ENCODE measurements around the gene SMPD1.

The SMPD1 gene

DNA sequence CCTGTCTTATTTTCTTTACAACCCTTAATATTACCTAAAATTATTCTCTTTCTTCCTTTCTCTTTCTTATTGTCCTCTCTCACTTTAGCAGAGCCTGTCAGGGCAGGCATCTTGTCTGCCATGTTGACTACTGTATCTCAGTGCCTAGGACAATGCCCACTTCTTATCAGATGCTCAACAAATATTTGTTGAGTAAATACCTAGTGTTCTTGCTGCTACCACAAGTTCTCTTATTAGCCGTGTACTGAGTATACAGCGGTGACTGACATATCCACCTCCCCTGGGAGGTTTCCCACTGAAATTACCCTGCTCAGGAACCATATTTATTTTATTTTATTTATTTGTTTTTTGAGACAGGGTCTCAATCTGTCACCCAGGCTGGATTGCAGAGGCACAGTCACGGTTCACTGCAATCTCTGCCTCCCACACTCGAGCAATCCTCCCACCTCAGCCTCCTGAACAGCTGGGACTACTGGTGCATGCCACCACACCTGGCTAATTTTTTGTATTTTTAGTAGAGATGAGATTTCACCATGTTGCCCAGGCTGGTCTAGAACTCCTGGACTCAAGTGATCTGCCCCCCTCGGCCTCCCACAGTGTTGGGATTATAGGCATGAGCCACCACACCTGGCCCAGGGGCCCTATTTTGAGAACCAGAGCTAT is 43.9 kb downstream of the SMPD1 start:
- Histone ChIP-seq H3K27me3 (ENCODE audit: insufficient read depth, insufficient read length) (no peaks in the 10 kb centered on the region), H3K36me3 (ENCODE audit: insufficient read depth, insufficient read length, low read length) (no peaks in the 10 kb centered on the region), H3K9me3 (ENCODE audit: insufficient read depth, low read length) (no peaks in the 10 kb centered on the region), H3K4me1 (ENCODE audit: insufficient read depth, insufficient read length) (no peaks in the 10 kb centered on the region), H3K4me3 (ENCODE audit: insufficient read length, low read depth) (no peak overlapping the region), H3K9ac (ENCODE audit: insufficient read length, low read depth) (no peak overlapping the region)
- no peak for DNase-seq (ENCODE audit: low read depth, low spot score)
- TF ChIP-seq SUZ12 (IDR thresholded peaks at IDR 0.05; ENCODE audit: extremely low read depth, insufficient read depth, insufficient read length) (no peak), YY1 (IDR thresholded peaks at IDR 0.05; ENCODE audit: insufficient read depth, insufficient read length) (no peak), ZNF274 (IDR thresholded peaks at IDR 0.05; ENCODE audit: low read depth, low read length) (no peak)

DNA sequence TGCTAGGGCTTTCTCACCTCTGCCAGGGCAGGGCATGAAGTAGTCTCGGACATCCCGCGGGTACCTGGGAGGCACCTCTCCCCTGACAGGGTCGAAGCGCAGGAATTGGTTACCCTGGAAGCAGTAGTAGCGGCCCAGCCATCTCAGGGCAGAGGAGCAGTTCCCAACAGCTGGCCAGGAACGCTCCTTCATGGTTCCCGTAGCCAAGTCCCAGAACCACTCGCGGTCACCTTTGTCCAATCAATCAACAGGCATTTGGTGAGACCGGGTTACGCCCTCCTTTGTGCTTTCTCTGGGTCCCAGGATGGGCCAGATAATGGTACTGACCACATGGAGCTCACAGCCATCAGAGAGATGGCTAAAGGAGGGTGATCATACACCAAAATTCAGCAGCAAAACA is 47.1 kb downstream of the SMPD1 start:
- no peaks in the 10 kb centered on the region for H3K27me3 ChIP-seq (ENCODE audit: insufficient read depth, insufficient read length)
- no peak overlapping the region for H3K9ac ChIP-seq (ENCODE audit: insufficient read length, low read depth)
- no peak for DNase-seq (ENCODE audit: low read depth, low spot score)
- no peaks in the 10 kb centered on the region for H3K36me3 ChIP-seq (ENCODE audit: insufficient read depth, insufficient read length, low read length)
- H3K4me3 ChIP-seq (ENCODE audit: insufficient read length, low read depth): no peak overlapping the region
- H3K9me3 ChIP-seq (ENCODE audit: insufficient read depth, low read length): no peaks in the 10 kb centered on the region
- peaks cover 6% of the 10 kb centered on the region for H3K4me1 ChIP-seq (ENCODE audit: insufficient read depth, insufficient read length)
- TF ChIP-seq ZNF274 (IDR thresholded peaks at IDR 0.05; ENCODE audit: low read depth, low read length) (no peak), SUZ12 (IDR thresholded peaks at IDR 0.05; ENCODE audit: extremely low read depth, insufficient read depth, insufficient read length) (no peak), YY1 (IDR thresholded peaks at IDR 0.05; ENCODE audit: insufficient read depth, insufficient read length) (no peak)

DNA sequence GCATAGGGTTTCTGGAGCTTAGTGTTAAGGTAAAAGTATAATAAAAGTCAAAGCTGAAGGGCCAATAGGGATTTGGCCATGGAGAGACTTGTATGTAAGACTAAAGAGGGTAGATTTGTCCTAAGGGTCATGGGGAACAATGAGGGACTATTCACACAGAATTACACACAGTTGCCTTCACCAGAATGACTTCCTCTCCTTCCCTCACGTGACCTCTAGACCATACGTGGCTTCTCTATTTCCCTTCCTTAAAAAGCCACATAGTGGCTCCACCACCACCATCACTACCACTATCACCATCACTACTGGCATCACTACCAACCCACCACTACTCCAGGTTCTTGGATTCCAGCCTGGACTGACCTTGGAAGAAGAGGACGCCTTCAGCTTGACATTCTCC is 47.7 kb downstream of the SMPD1 start:
- H3K9me3 ChIP-seq (ENCODE audit: insufficient read depth, low read length): no peaks in the 10 kb centered on the region
- H3K36me3 ChIP-seq (ENCODE audit: insufficient read depth, insufficient read length, low read length): no peaks in the 10 kb centered on the region
- H3K4me1 ChIP-seq (ENCODE audit: insufficient read depth, insufficient read length): peaks cover 6% of the 10 kb centered on the region
- H3K4me3 ChIP-seq (ENCODE audit: insufficient read length, low read depth): no peak overlapping the region
- DNase-seq (ENCODE audit: low read depth, low spot score): no peak
- no peak overlapping the region for H3K9ac ChIP-seq (ENCODE audit: insufficient read length, low read depth)
- no peaks in the 10 kb centered on the region for H3K27me3 ChIP-seq (ENCODE audit: insufficient read depth, insufficient read length)
- no peak for TF ChIP-seq ZNF274 (IDR thresholded peaks at IDR 0.05; ENCODE audit: low read depth, low read length)
- TF ChIP-seq SUZ12 (IDR thresholded peaks at IDR 0.05; ENCODE audit: extremely low read depth, insufficient read depth, insufficient read length): no peak
- TF ChIP-seq YY1 (IDR thresholded peaks at IDR 0.05; ENCODE audit: insufficient read depth, insufficient read length): no peak

DNA sequence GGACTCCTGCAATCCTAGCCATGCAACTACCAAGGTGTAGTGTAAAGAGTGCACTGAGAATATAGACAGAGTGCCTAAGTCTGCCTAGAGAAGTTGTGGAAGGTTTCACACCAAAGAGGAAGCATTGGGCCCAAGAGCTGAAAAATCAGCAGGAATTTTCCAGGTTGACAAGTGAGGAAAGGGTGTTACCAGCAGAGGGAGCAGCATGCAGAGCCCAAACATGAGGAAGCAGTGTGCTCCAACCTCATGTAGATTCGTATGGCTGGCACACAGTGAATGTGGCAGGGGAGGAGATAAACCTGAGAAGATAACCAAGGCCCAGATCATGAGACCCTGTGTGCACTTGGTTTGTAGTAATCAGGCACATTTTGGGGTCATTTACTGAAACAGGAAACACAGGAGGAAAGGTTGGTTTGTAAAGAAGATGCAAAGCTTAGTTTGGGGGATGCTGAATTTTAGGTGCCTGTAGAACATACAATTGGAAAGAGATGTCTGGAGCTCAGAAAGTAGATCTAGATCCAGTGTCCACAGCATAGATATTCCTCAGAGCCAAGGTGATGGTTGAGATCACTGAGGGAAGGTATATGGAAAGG is 48.8 kb downstream of the SMPD1 start:
- H3K9me3 ChIP-seq (ENCODE audit: insufficient read depth, low read length): no peaks in the 10 kb centered on the region
- peak; percentile 44 for DNase-seq (ENCODE audit: low read depth, low spot score)
- TF ChIP-seq ZNF274 (IDR thresholded peaks at IDR 0.05; ENCODE audit: low read depth, low read length): no peak
- no peak for TF ChIP-seq SUZ12 (IDR thresholded peaks at IDR 0.05; ENCODE audit: extremely low read depth, insufficient read depth, insufficient read length)
- TF ChIP-seq YY1 (IDR thresholded peaks at IDR 0.05; ENCODE audit: insufficient read depth, insufficient read length): no peak
- no peak overlapping the region for H3K4me3 ChIP-seq (ENCODE audit: insufficient read length, low read depth)
- H3K9ac ChIP-seq (ENCODE audit: insufficient read length, low read depth): no peak overlapping the region
- H3K36me3 ChIP-seq (ENCODE audit: insufficient read depth, insufficient read length, low read length): no peaks in the 10 kb centered on the region
- no peaks in the 10 kb centered on the region for H3K27me3 ChIP-seq (ENCODE audit: insufficient read depth, insufficient read length)
- H3K4me1 ChIP-seq (ENCODE audit: insufficient read depth, insufficient read length): peaks cover 6% of the 10 kb centered on the region

DNA sequence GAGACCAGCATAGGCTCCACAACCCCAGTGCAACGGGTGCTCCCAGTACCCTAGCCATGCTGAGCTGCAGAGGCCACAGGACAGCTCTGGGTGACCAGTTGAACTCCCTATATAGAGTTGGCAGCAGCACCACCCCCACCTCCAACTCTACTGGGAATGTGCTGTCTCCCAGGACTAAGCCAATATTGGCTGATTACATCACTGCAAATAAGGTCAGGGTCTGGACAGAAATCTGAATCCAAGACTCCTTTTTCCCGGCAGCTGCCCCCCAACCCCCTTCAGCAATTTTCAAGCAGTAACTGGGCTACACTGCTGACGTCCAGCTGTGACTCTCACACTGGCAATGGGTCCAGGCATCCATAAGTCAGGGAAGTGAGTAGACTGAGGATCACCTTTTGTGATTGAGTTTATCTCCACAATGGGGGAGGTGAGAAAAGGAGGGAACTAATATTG is 50.7 kb downstream of the SMPD1 start, which contains the start of gene HPX:
HPX (minus strand) TSS at position 82 of the 453 bp plus-strand sequence; CDS start at position 58, 24 bp downstream.
- TF ChIP-seq ZNF274 (IDR thresholded peaks at IDR 0.05; ENCODE audit: low read depth, low read length) (no peak), YY1 (IDR thresholded peaks at IDR 0.05; ENCODE audit: insufficient read depth, insufficient read length) (no peak), SUZ12 (IDR thresholded peaks at IDR 0.05; ENCODE audit: extremely low read depth, insufficient read depth, insufficient read length) (no peak)
- Histone ChIP-seq H3K27me3 (ENCODE audit: insufficient read depth, insufficient read length) (no peaks in the 10 kb centered on the region), H3K36me3 (ENCODE audit: insufficient read depth, insufficient read length, low read length) (no peaks in the 10 kb centered on the region), H3K4me3 (ENCODE audit: insufficient read length, low read depth) (no peak within 1 kb of the TSS), H3K9me3 (ENCODE audit: insufficient read depth, low read length) (no peaks in the 10 kb centered on the region), H3K9ac (ENCODE audit: insufficient read length, low read depth) (no peak within 1 kb of the TSS), H3K4me1 (ENCODE audit: insufficient read depth, insufficient read length) (peaks cover 6% of the 10 kb centered on the region)
- DNase-seq (ENCODE audit: low read depth, low spot score): no peak

DNA sequence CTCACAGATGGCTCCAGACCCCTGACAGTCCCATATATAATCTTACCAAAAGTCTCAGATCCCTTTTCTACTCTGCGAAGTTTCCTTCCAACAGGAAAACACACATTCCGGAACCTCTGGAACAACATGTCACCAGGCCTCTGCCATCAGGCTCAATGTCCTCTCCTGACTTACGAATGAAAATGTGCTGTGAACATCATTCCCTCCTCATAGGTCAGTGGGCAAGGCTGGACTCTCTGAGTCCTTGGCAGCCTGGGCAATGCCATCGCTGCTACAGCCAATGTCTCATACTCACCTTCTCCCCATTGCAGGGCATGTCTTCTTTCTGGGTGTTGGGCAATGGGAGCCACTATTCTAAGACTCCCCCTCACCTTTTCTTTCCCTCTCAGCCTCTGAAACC is 52.2 kb downstream of the SMPD1 start:
- Histone ChIP-seq H3K36me3 (ENCODE audit: insufficient read depth, insufficient read length, low read length) (no peaks in the 10 kb centered on the region), H3K4me3 (ENCODE audit: insufficient read length, low read depth) (no peak overlapping the region), H3K9me3 (ENCODE audit: insufficient read depth, low read length) (no peaks in the 10 kb centered on the region), H3K4me1 (ENCODE audit: insufficient read depth, insufficient read length) (peaks cover 6% of the 10 kb centered on the region), H3K9ac (ENCODE audit: insufficient read length, low read depth) (no peak overlapping the region), H3K27me3 (ENCODE audit: insufficient read depth, insufficient read length) (no peaks in the 10 kb centered on the region)
- DNase-seq (ENCODE audit: low read depth, low spot score): no peak
- no peak for TF ChIP-seq YY1 (IDR thresholded peaks at IDR 0.05; ENCODE audit: insufficient read depth, insufficient read length)
- TF ChIP-seq ZNF274 (IDR thresholded peaks at IDR 0.05; ENCODE audit: low read depth, low read length): no peak
- no peak for TF ChIP-seq SUZ12 (IDR thresholded peaks at IDR 0.05; ENCODE audit: extremely low read depth, insufficient read depth, insufficient read length)

DNA sequence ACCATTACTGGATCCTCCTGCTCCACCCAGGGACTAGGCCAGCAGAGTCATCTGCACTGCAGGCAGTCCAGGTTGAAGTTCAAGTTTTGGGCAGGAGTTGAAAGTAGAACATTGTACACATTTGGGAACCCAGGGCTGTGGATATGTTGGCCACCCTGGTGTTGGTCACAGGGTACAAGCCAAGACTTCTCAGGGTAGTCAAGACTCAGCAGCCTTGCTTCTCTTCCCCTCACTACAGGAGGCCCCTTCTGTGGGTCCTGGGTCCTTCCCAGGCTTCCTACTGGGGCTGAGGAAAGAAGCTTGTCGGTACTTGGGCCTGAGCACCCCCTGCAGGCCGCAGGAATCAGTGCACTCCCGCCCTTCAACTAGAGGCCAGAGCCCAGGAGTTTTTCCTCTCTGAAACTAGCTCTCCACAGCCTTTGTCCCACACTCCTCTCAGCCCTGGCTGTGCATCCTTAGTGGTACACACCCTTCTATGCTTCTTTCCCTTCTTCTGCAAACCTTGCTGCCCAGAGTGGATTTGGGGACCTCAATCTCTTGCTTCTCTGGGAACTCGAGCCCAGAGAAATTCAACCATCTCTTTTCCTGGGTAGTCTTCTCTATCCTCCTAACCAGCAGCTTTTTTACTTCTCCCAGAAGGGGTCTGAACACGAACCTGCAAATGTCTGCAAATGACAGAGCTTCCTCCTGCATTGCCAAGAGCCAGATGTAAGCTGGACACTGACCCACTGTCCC is 53.2 kb downstream of the SMPD1 start:
- H3K9me3 ChIP-seq (ENCODE audit: insufficient read depth, low read length): no peaks in the 10 kb centered on the region
- TF ChIP-seq ZNF274 (IDR thresholded peaks at IDR 0.05; ENCODE audit: low read depth, low read length): peak; percentile 66
- no peak for TF ChIP-seq SUZ12 (IDR thresholded peaks at IDR 0.05; ENCODE audit: extremely low read depth, insufficient read depth, insufficient read length)
- peak; percentile 46 for DNase-seq (ENCODE audit: low read depth, low spot score)
- no peaks in the 10 kb centered on the region for H3K27me3 ChIP-seq (ENCODE audit: insufficient read depth, insufficient read length)
- peaks cover 6% of the 10 kb centered on the region for H3K4me1 ChIP-seq (ENCODE audit: insufficient read depth, insufficient read length)
- no peak overlapping the region for H3K4me3 ChIP-seq (ENCODE audit: insufficient read length, low read depth)
- no peak overlapping the region for H3K9ac ChIP-seq (ENCODE audit: insufficient read length, low read depth)
- H3K36me3 ChIP-seq (ENCODE audit: insufficient read depth, insufficient read length, low read length): no peaks in the 10 kb centered on the region
